Rectal smooth muscle tissue (tissue), 1 donor: ENCODE measurements around the gene FLOT2.
"Not testable (repeated sequence)": the region's sequence is repeated elsewhere in the genome, so short reads cannot be mapped to it uniquely, and the experiment has no call there.

ENCODE experiments used
- H3K27ac ChIP-seq: one replicate; pipeline ENCODE4 v1.7.0; 2013; ENCODE audit warnings: low read depth, low read length, inconsistent platforms
- H3K27me3 ChIP-seq: one replicate; pipeline ENCODE4 v1.7.0; 2013; ENCODE audit warnings: low read length; ENCODE audit not compliant: control insufficient read depth, insufficient read depth
- H3K36me3 ChIP-seq: one replicate; pipeline ENCODE4 v1.7.0; 2013; ENCODE audit warnings: low read length; ENCODE audit not compliant: control insufficient read depth, insufficient read depth
- H3K4me1 ChIP-seq: one replicate; pipeline ENCODE4 v1.7.0; 2013; ENCODE audit warnings: low read length; ENCODE audit not compliant: control insufficient read depth, insufficient read depth
- H3K4me3 ChIP-seq: one replicate; pipeline ENCODE4 v1.7.0; 2013; ENCODE audit warnings: low read length
- H3K9ac ChIP-seq: one replicate; pipeline ENCODE4 v1.7.0; 2013; ENCODE audit warnings: low read length

The FLOT2 gene

GRCh38 chr17:28911411-28912045, 14.0 kb upstream of the FLOT2 start:
- H3K27ac ChIP-seq = no peak overlapping the region
- H3K4me3 ChIP-seq = no peak overlapping the region
- peaks cover 81% of the 10 kb centered on the region for H3K36me3 ChIP-seq
- H3K27me3 ChIP-seq = no peaks in the 10 kb centered on the region
- no peak overlapping the region for H3K9ac ChIP-seq
- H3K4me1 ChIP-seq = peaks cover 25% of the 10 kb centered on the region

- Histone ChIP-seq H3K27ac (no peak overlapping the region), H3K36me3 (peaks cover 82% of the 10 kb centered on the region), H3K4me3 (no peak overlapping the region), H3K4me1 (peaks cover 25% of the 10 kb centered on the region), H3K9ac (no peak overlapping the region), H3K27me3 (no peaks in the 10 kb centered on the region)
These were observed 13.0 kb upstream of the FLOT2 start for GRCh38 chr17:28910534-28910933.

- Histone ChIP-seq H3K36me3 (peaks cover 68% of the 10 kb centered on the region), H3K27ac (peak overlapping the region; percentile 81)
These were observed 11.2 kb upstream of the FLOT2 start for GRCh38 chr17:28908640-28909167.

GRCh38 chr17:28907709-28908475, 10.4 kb upstream of the FLOT2 start:
- Histone ChIP-seq H3K9ac (no peak overlapping the region), H3K4me3 (peak overlapping the region; percentile 13), H3K27ac (peak overlapping the region; percentile 81), H3K4me1 (peaks cover 25% of the 10 kb centered on the region), H3K27me3 (no peaks in the 10 kb centered on the region), H3K36me3 (peaks cover 60% of the 10 kb centered on the region)

More at GRCh38 chr17:28908640-28909167, 11.2 kb upstream of the FLOT2 start:
- H3K4me1 ChIP-seq = peaks cover 25% of the 10 kb centered on the region
- peak overlapping the region; percentile 13 for H3K4me3 ChIP-seq
- no peak overlapping the region for H3K9ac ChIP-seq
- no peaks in the 10 kb centered on the region for H3K27me3 ChIP-seq

GRCh38 chr17:28906706-28907438, 9.3 kb upstream of the FLOT2 start:
- H3K27ac ChIP-seq = peak overlapping the region; percentile 34
- H3K9ac ChIP-seq = no peak overlapping the region
- no peak overlapping the region for H3K4me3 ChIP-seq
- no peaks in the 10 kb centered on the region for H3K27me3 ChIP-seq
- peaks cover 25% of the 10 kb centered on the region for H3K4me1 ChIP-seq
- peaks cover 50% of the 10 kb centered on the region for H3K36me3 ChIP-seq

- Histone ChIP-seq H3K27me3 (no peaks in the 10 kb centered on the region), H3K4me1 (peaks cover 25% of the 10 kb centered on the region), H3K36me3 (peaks cover 45% of the 10 kb centered on the region), H3K4me3 (no peak overlapping the region), H3K9ac (no peak overlapping the region), H3K27ac (no peak overlapping the region)
These were observed 8.7 kb upstream of the FLOT2 start for GRCh38 chr17:28906276-28906675.

- no peaks in the 10 kb centered on the region for H3K27me3 ChIP-seq
- no peak overlapping the region for H3K9ac ChIP-seq
- H3K36me3 ChIP-seq = peaks cover 31% of the 10 kb centered on the region
- no peak overlapping the region for H3K27ac ChIP-seq
- peaks cover 25% of the 10 kb centered on the region for H3K4me1 ChIP-seq
- H3K4me3 ChIP-seq = no peak overlapping the region
These were observed 7.3 kb upstream of the FLOT2 start for GRCh38 chr17:28904800-28905199.

GRCh38 chr17:28903546-28903841, 6.0 kb upstream of the FLOT2 start:
- Histone ChIP-seq H3K4me1 (peaks cover 18% of the 10 kb centered on the region), H3K36me3 (peaks cover 22% of the 10 kb centered on the region), H3K4me3 (peak overlapping the region; percentile 69)
- not testable (repeated sequence) for H3K27ac ChIP-seq, H3K9ac ChIP-seq, H3K27me3 ChIP-seq

- H3K9ac ChIP-seq = no peak within 1 kb of the TSS
- peaks cover 16% of the 10 kb centered on the region for H3K4me1 ChIP-seq
- peak within 1 kb of the TSS; percentile 69 for H3K4me3 ChIP-seq
- peak within 1 kb of the TSS; percentile 51 for H3K27ac ChIP-seq
- H3K27me3 ChIP-seq = no peaks in the 10 kb centered on the region
- H3K36me3 ChIP-seq = peaks cover 18% of the 10 kb centered on the region
These were observed 5.4 kb upstream of the FLOT2 start, which contains the start of gene DHRS13 for GRCh38 chr17:28902819-28903545. TSS of gene DHRS13 (minus strand) at chr17:28903079. CDS start at chr17:28902944, 135 bp downstream.

- no peak overlapping the region for H3K9ac ChIP-seq
- H3K27ac ChIP-seq = peak overlapping the region; percentile 51
- H3K36me3 ChIP-seq = peaks cover 13% of the 10 kb centered on the region
- peak overlapping the region; percentile 69 for H3K4me3 ChIP-seq
- peaks cover 11% of the 10 kb centered on the region for H3K4me1 ChIP-seq
- no peaks in the 10 kb centered on the region for H3K27me3 ChIP-seq
These were observed 4.6 kb upstream of the FLOT2 start for GRCh38 chr17:28901866-28902818.

- Histone ChIP-seq H3K4me3 (no peak overlapping the region), H3K9ac (no peak overlapping the region), H3K36me3 (peaks cover 3% of the 10 kb centered on the region), H3K27ac (no peak overlapping the region), H3K4me1 (peaks cover 7% of the 10 kb centered on the region), H3K27me3 (no peaks in the 10 kb centered on the region)
These were observed 3.6 kb upstream of the FLOT2 start for GRCh38 chr17:28900986-28901726.
